Gastrocnemius medialis (tissue), 4 donors: Measurements from ENCODE around the gene FBXL16. TPM values are rescaled to one million over a fixed set of nuclear protein-coding genes. Genes with fewer than 3 reads are reported as not detected.

Experiments used
- ATAC-seq, 2 donors: fragments of 150-250 bp; one replicate each; pipeline ENCODE4 v1.9.1; 2016
- DNase-seq, 2 donors: peaks; one replicate each; pipeline ENCODE4 v3.0.0-alpha.2; 2019
- H3K27ac ChIP-seq, 4 donors: fragments of 200-600 bp; sonication (generic); 1 replicate in 1 of 4; 2 replicates in 3 of 4; pipeline ENCODE4 v1.5.1; 2016 to 2018; ENCODE audit warnings: mild to moderate bottlenecking in 2 of 4, moderate library complexity in 1 of 4
- H3K27me3 ChIP-seq, 3 donors: fragments of 200-600 bp; sonication (generic) in 2 of 3; 1 replicate in 1 of 3; 2 replicates in 2 of 3; pipeline versions ENCODE4 v1.5.1 to v1.6.0; 2016 to 2019; ENCODE audit warnings: mild to moderate bottlenecking in 1 of 3, moderate library complexity in 1 of 3
- H3K36me3 ChIP-seq, 2 donors: fragments of 200-600 bp; sonication (generic) in 1 of 2; one replicate each; pipeline ENCODE4 v1.5.1; 2017 to 2018
- H3K4me1 ChIP-seq, 2 donors: fragments of 200-600 bp; sonication (generic) in 1 of 2; one replicate each; pipeline ENCODE4 v1.5.1; 2016 to 2017; ENCODE audit warnings: mild to moderate bottlenecking in 2 of 2
- H3K4me3 ChIP-seq, 4 donors: fragments of 200-600 bp; sonication (generic) in 3 of 4; 1 replicate in 1 of 4; 2 replicates in 3 of 4; pipeline ENCODE4 v1.5.1; 2016 to 2019; ENCODE audit warnings: mild to moderate bottlenecking in 2 of 4
- H3K9me3 ChIP-seq, 3 donors: fragments of 200-600 bp; sonication (generic) in 2 of 3; 1 replicate in 1 of 3; 2 replicates in 2 of 3; pipeline ENCODE4 v1.5.1; 2016 to 2019
- CTCF ChIP-seq, 5 experiments: fragments of 450-650 bp in 3 of 5; fragments of 200-600 bp in 2 of 5; sonication (generic) in 2 of 5; IDR thresholded peaks in 4 of 5; conservative IDR thresholded peaks in 1 of 5; 1 replicate in 4 of 5; 2 replicates in 1 of 5; pipeline ENCODE4 v1.5.1; 2016 to 2019; ENCODE audit warnings: antibody characterized with exemption in 5 of 5, mild to moderate bottlenecking in 3 of 5, moderate library complexity in 3 of 5
- POLR2A ChIP-seq, 2 donors: fragments of 450-650 bp; IDR thresholded peaks; one replicate each; pipeline ENCODE4 v1.6.1; 2017; ENCODE audit warnings: antibody characterized with exemption in 2 of 2, mild to moderate bottlenecking in 2 of 2, moderate library complexity in 2 of 2
- in situ Hi-C, 4 donors: fragments of 200-750 bp; cut with MboI; loops; one replicate each; pipeline versions ENCODE4 v1.15.0 to v1.8.0; 2017; ENCODE audit warnings: low sequenced_read_pairs in 4 of 4
- intact Hi-C: fragments of 100-400 bp; cut with DNase I; formaldehyde crosslinking; loops from one replicate; pipeline ENCODE4 v1.15.1; 2023; ENCODE audit warnings: low total_unique reads
- total RNA-seq, 4 donors: library from RNA; depleted of rRNA; stranded (reverse); fragments of >200 nt; gene quantifications; one replicate each; pipeline versions ENCODE4 v1.1.0 to v1.2.3, GENCODE V29; 2016

FBXL16 gene
- total RNA-seq, 4 donors from 2014 or later = not detected

- intact Hi-C loops = loop anchor here (10.0 kb wide), 1 partner anchor 623 kb away; the partner anchor contains the start of gene UBE2I
- H3K4me1 ChIP-seq = peaks cover 27 to 49% of the 10 kb centered on the region in 2 donors
- peaks cover 0 to 29% of the 10 kb centered on the region in 2 donors for H3K36me3 ChIP-seq
- H3K9me3 ChIP-seq = no peaks in the 10 kb centered on the region
- no peak for TF ChIP-seq CTCF (IDR thresholded peaks at IDR 0.05 in 4 of 5, conservative IDR thresholded peaks at IDR 0.05 in 1 of 5)
- no peak for TF ChIP-seq POLR2A (IDR thresholded peaks at IDR 0.05)
- ATAC-seq = no peak
- peak overlapping the region in 3 of 4 donors; percentile 65 to 82 (median 76) for H3K4me3 ChIP-seq
- H3K27ac ChIP-seq = peak overlapping the region; percentile 89 to 100 (median 98)
- H3K27me3 ChIP-seq = no peaks in the 10 kb centered on the region
- DNase-seq = peak in 1 of 2 donors; percentile 36
- in situ Hi-C loops = no loop called here
Measured at GRCh38 chr16:681746-682427, 23.7 kb downstream of the FBXL16 start.

GRCh38 chr16:680967-681745 lies 24.4 kb downstream of the FBXL16 start:
- ATAC-seq (peak in 1 of 2 donors; percentile 7), DNase-seq (peak; percentile 48 to 79)
- H3K27ac ChIP-seq = peak overlapping the region; percentile 89 to 100 (median 98)
- intact Hi-C loops (loop anchor here (10.0 kb wide), 1 partner anchor 624 kb away; the partner anchor contains the start of gene UBE2I), in situ Hi-C loops (no loop called here)
- H3K9me3 ChIP-seq = no peaks in the 10 kb centered on the region
- TF ChIP-seq POLR2A (IDR thresholded peaks at IDR 0.05) (no peak), CTCF (IDR thresholded peaks at IDR 0.05 in 4 of 5, conservative IDR thresholded peaks at IDR 0.05 in 1 of 5) (no peak)
- peaks cover 27 to 49% of the 10 kb centered on the region in 2 donors for H3K4me1 ChIP-seq
- peak overlapping the region; percentile 65 to 88 (median 79) for H3K4me3 ChIP-seq
- no peaks in the 10 kb centered on the region for H3K27me3 ChIP-seq
- H3K36me3 ChIP-seq = peaks cover 0 to 26% of the 10 kb centered on the region in 2 donors

- Histone ChIP-seq H3K27ac (peak overlapping the region; percentile 89 to 100 (median 98)), H3K4me3 (peak overlapping the region; percentile 65 to 88 (median 79)), H3K36me3 (peaks cover 0 to 26% of the 10 kb centered on the region in 2 donors), H3K27me3 (no peaks in the 10 kb centered on the region), H3K9me3 (no peaks in the 10 kb centered on the region), H3K4me1 (peaks cover 27 to 49% of the 10 kb centered on the region in 2 donors)
- DNase-seq = peak in 1 of 2 donors; percentile 12
- intact Hi-C loops (loop anchor here (10.0 kb wide), 1 partner anchor 624 kb away; the partner anchor contains the start of gene UBE2I), in situ Hi-C loops (no loop called here)
- no peak for TF ChIP-seq CTCF (IDR thresholded peaks at IDR 0.05 in 4 of 5, conservative IDR thresholded peaks at IDR 0.05 in 1 of 5)
- peak in 1 of 2 donors; percentile 3 for TF ChIP-seq POLR2A (IDR thresholded peaks at IDR 0.05)
- ATAC-seq = peak; percentile 4
Measured at GRCh38 chr16:680625-680945, 25.0 kb downstream of the FBXL16 start.

GRCh38 chr16:679814-680624 lies 25.6 kb downstream of the FBXL16 start, which contains the start of gene STUB1:
TSS of gene STUB1 (plus strand) at chr16:680410. CDS start at chr16:680526, 116 bp downstream.
- Histone ChIP-seq H3K9me3 (no peaks in the 10 kb centered on the region), H3K4me1 (peaks cover 26 to 47% of the 10 kb centered on the region in 2 donors), H3K27me3 (no peaks in the 10 kb centered on the region), H3K36me3 (peaks cover 0 to 21% of the 10 kb centered on the region in 2 donors), H3K27ac (peak within 1 kb of the TSS; percentile 89 to 100 (median 98)), H3K4me3 (peak within 1 kb of the TSS; percentile 65 to 88 (median 79))
- ATAC-seq (peak; percentile 67 to 74), DNase-seq (peak; percentile 80 to 84)
- TF ChIP-seq POLR2A (IDR thresholded peaks at IDR 0.05) = peak; percentile 87 to 91
- TF ChIP-seq CTCF (IDR thresholded peaks at IDR 0.05 in 4 of 5, conservative IDR thresholded peaks at IDR 0.05 in 1 of 5) = peak in 1 of 5 experiments; percentile 17
- intact Hi-C loops (loop anchor here (10.0 kb wide), 1 partner anchor 625 kb away; the partner anchor contains the start of gene UBE2I), in situ Hi-C loops (no loop called here)
